Measurements from ENCODE around the gene PGLYRP3. TPM values are rescaled to one million over a fixed set of nuclear protein-coding genes. Genes with fewer than 3 reads are reported as not detected.
A peak's percentile ranks its signal among the peaks of the same experiment; 100 is the strongest.

The PGLYRP3 gene
- total and polyA plus RNA-seq, 2 of the 13 experiments (the other 11 are each of a cell fraction or from before 2014, with no cell fraction given), result not detected

DNA sequence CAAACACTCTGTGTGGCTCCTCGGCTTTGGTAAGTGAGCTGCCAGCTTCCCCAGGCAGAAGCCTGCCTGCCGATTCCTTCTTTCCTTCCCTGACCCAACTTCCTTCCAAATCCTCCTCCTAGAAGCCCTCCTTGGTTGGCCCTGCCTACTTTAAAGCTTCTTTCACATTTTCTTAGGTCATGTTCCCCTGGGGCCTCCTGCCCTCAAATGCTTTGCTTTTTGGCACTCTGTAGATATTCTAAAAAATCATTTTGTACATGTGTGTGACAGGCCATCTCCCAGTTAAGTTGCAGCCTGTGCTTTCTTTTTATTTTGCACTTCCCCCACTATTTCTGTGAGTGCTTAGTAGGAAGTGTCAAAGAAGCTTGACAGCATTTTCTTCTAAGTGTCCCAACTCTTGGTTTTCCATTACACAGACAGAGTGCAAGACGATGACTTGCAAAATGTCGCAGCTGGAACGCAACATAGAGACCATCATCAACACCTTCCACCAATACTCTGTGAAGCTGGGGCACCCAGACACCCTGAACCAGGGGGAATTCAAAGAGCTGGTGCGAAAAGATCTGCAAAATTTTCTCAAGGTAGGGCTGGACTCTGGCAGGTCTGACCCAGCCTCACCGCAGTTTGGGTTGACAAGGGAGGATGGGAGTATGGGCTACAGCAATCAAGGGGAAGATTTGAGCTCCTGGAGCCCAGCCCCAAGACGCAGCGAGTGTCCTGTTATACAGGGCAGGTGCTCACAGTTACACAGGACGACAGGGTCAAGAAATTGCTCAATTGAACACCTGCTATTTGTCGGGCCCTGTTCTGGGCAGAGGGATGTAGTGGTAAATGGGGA is 45.3 kb upstream of the PGLYRP3 start, which contains the start of gene S100A9:
Gene S100A9 (plus strand): TSS at position 2 of the 838 bp plus-strand sequence. CDS start 430 bp downstream, at position 432.
- H3K36me3 ChIP-seq (replicated peaks in 1 of 2; ENCODE audit: control insufficient read depth in 1 of 2, insufficient read depth in 2 of 2, low read length in 2 of 2), result no peaks in the 10 kb centered on the region
- H3K4me2 ChIP-seq (ENCODE audit: low read depth, low read length), result no peak within 1 kb of the TSS
- H3K9ac ChIP-seq (ENCODE audit: insufficient read depth, low read depth, low read length), result no peak within 1 kb of the TSS
- no TSS peak for BruUV-seq (replicated peaks)
- H3K27ac ChIP-seq (ENCODE audit: extremely low read length, insufficient read depth, low read length), result no peak within 1 kb of the TSS
- 0 out of 2 replicates have a peak, but pooled peaks cover 5% of the 10 kb centered on the region for H3K4me1 ChIP-seq (ENCODE audit: insufficient read depth, low read length)
- in situ Hi-C loops (cut with HindIII; ENCODE audit: extremely low pct_ligation_motif_present, low pct_unique_long_range_greater_than_20kb), result no loop called here
- no peak for FAIRE-seq
- ATAC-seq, result no peak
- H3K4me3 ChIP-seq (replicated peaks in 1 of 3; ENCODE audit: insufficient read depth in 1 of 3, low read depth in 2 of 3, low read length in 3 of 3), result no peak within 1 kb of the TSS
- no peak for TF ChIP-seq ZNF260 (CRISPR knock-in tag; IDR thresholded peaks at IDR 0.05; ENCODE audit: borderline replicate concordance, low read depth)
- TF ChIP-seq NFE2L2 (IDR thresholded peaks at IDR 0.05; ENCODE audit: low read length), result peak; percentile 75
- H3K27me3 ChIP-seq (ENCODE audit: control insufficient read depth in 1 of 2, insufficient read depth in 2 of 2, low read length in 2 of 2), result no peaks in the 10 kb centered on the region; a peak in 1 of 5 replicates
- 8% methylated on average over 8 of the region's 11 CpGs for WGBS (ENCODE audit: low lambda C conversion rate)
- ChIA-PET POLR2A (no interaction called here), CTCF (ENCODE audit: low intra/inter-chr PET ratio, low total read pairs) (no interaction called here)
- no peaks in the 10 kb centered on the region for H3K9me3 ChIP-seq (ENCODE audit: low read length)
- no peaks in the 10 kb centered on the region for H3K79me2 ChIP-seq (ENCODE audit: insufficient read depth, low read length)
- DNase-seq (ENCODE audit: low spot score), result no peak
- H2AFZ ChIP-seq (ENCODE audit: low read length), result no peak within 1 kb of the TSS
- intact Hi-C loops (cut with micrococcal nuclease; ENCODE audit: unreplicated experiment), result no loop called here
- no peaks in the 10 kb centered on the region for H4K20me1 ChIP-seq (ENCODE audit: insufficient read depth, low read length)

DNA sequence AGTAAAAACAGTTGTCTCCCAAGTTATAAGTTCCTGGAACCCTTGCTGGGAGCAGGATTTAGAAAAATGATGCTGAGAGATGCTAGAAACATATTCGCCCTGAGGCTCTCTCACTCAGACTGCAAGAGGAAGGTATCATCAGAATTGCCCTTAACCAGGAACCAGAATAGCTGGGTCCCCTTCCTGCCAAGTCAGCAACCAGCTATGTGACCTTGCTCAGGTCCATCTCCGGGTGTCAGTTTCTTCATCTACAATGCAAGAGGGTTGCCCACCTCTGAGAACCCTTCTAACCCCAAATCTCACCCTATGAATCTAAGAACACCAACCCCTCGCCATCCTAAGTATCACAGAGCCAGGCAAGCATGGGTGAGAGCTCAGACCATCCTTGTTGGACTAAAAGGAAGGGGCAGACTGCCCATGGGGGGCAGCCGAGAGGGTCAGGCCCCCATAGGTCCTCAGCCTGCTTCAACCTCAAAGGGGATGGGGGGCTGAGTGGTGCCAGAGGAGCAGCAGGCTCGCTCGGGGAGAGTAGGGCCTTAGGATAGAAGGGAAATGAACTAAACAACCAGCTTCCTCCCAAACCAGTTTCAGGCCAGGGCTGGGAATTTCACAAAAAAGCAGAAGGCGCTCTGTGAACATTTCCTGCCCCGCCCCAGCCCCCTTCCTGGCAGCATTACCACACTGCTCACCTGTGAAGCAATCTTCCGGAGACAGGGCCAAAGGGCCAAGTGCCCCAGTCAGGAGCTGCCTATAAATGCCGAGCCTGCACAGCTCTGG is 44.5 kb upstream of the PGLYRP3 start:
- H3K9ac ChIP-seq (ENCODE audit: insufficient read depth, low read depth, low read length), result no peak overlapping the region
- ATAC-seq (peak; percentile 64), DNase-seq (ENCODE audit: low spot score) (peak; percentile 12), FAIRE-seq (no peak)
- 0 out of 2 replicates have a peak, but pooled peaks cover 5% of the 10 kb centered on the region for H3K4me1 ChIP-seq (ENCODE audit: insufficient read depth, low read length)
- no peak overlapping the region for H2AFZ ChIP-seq (ENCODE audit: low read length)
- WGBS (ENCODE audit: low lambda C conversion rate), result 4% methylated on average over 5 of the region's 10 CpGs
- no peaks in the 10 kb centered on the region for H3K79me2 ChIP-seq (ENCODE audit: insufficient read depth, low read length)
- no peaks in the 10 kb centered on the region; a peak in 1 of 5 replicates for H3K27me3 ChIP-seq (ENCODE audit: control insufficient read depth in 1 of 2, insufficient read depth in 2 of 2, low read length in 2 of 2)
- POLR2A ChIA-PET, result no interaction called here
- intact Hi-C loops (cut with micrococcal nuclease; ENCODE audit: unreplicated experiment) (no loop called here), in situ Hi-C loops (cut with HindIII; ENCODE audit: extremely low pct_ligation_motif_present, low pct_unique_long_range_greater_than_20kb) (no loop called here)
- H3K9me3 ChIP-seq (ENCODE audit: low read length), result no peaks in the 10 kb centered on the region
- peaks cover 5% of the 10 kb centered on the region for H4K20me1 ChIP-seq (ENCODE audit: insufficient read depth, low read length)
- BruUV-seq (replicated peaks), result no TSS peak
- H3K4me2 ChIP-seq (ENCODE audit: low read depth, low read length), result no peak overlapping the region
- H3K36me3 ChIP-seq (replicated peaks in 1 of 2; ENCODE audit: control insufficient read depth in 1 of 2, insufficient read depth in 2 of 2, low read length in 2 of 2), result no peaks in the 10 kb centered on the region
- no peak overlapping the region for H3K27ac ChIP-seq (ENCODE audit: extremely low read length, insufficient read depth, low read length)
- H3K4me3 ChIP-seq (replicated peaks in 1 of 3; ENCODE audit: insufficient read depth in 1 of 3, low read depth in 2 of 3, low read length in 3 of 3), result no peak overlapping the region
- CTCF ChIA-PET (ENCODE audit: low intra/inter-chr PET ratio, low total read pairs), result no interaction called here
- TF ChIP-seq SIN3A (IDR thresholded peaks at IDR 0.05; ENCODE audit: borderline replicate concordance, low read depth, low read length), result no peak
- TF ChIP-seq, protein P1, sequence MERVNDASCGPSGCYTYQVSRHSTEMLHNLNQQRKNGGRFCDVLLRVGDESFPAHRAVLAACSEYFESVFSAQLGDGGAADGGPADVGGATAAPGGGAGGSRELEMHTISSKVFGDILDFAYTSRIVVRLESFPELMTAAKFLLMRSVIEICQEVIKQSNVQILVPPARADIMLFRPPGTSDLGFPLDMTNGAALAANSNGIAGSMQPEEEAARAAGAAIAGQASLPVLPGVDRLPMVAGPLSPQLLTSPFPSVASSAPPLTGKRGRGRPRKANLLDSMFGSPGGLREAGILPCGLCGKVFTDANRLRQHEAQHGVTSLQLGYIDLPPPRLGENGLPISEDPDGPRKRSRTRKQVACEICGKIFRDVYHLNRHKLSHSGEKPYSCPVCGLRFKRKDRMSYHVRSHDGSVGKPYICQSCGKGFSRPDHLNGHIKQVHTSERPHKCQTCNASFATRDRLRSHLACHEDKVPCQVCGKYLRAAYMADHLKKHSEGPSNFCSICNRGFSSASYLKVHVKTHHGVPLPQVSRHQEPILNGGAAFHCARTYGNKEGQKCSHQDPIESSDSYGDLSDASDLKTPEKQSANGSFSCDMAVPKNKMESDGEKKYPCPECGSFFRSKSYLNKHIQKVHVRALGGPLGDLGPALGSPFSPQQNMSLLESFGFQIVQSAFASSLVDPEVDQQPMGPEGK (CRISPR knock-in tag; IDR thresholded peaks at IDR 0.05), result peak; percentile 30; the same call in 1 of the 2 replicates
- no peak for TF ChIP-seq ZNF460 (CRISPR knock-in tag; IDR thresholded peaks at IDR 0.05; ENCODE audit: borderline replicate concordance)
- TF ChIP-seq REXO4 (CRISPR knock-in tag; IDR thresholded peaks at IDR 0.05; ENCODE audit: borderline replicate concordance), result no peak
- TF ChIP-seq, protein P2, sequence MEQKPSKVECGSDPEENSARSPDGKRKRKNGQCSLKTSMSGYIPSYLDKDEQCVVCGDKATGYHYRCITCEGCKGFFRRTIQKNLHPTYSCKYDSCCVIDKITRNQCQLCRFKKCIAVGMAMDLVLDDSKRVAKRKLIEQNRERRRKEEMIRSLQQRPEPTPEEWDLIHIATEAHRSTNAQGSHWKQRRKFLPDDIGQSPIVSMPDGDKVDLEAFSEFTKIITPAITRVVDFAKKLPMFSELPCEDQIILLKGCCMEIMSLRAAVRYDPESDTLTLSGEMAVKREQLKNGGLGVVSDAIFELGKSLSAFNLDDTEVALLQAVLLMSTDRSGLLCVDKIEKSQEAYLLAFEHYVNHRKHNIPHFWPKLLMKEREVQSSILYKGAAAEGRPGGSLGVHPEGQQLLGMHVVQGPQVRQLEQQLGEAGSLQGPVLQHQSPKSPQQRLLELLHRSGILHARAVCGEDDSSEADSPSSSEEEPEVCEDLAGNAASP (CRISPR knock-in tag; IDR thresholded peaks at IDR 0.05; ENCODE audit: borderline replicate concordance), result no peak
- peak; percentile 62 for TF ChIP-seq CEBPG (CRISPR knock-in tag; IDR thresholded peaks at IDR 0.05)
- no peak for TF ChIP-seq ZNF274 (CRISPR knock-in tag; IDR thresholded peaks at IDR 0.05)
- peak; percentile 40; the same call in 1 of the 2 replicates for TF ChIP-seq ETV5 (CRISPR knock-in tag; IDR thresholded peaks at IDR 0.05; ENCODE audit: borderline replicate concordance)
- TF ChIP-seq GATA4 (IDR thresholded peaks at IDR 0.05; ENCODE audit: borderline replicate concordance, low read depth), result no peak
